ENCODE measurements around the gene NDUFB7.

DNA sequence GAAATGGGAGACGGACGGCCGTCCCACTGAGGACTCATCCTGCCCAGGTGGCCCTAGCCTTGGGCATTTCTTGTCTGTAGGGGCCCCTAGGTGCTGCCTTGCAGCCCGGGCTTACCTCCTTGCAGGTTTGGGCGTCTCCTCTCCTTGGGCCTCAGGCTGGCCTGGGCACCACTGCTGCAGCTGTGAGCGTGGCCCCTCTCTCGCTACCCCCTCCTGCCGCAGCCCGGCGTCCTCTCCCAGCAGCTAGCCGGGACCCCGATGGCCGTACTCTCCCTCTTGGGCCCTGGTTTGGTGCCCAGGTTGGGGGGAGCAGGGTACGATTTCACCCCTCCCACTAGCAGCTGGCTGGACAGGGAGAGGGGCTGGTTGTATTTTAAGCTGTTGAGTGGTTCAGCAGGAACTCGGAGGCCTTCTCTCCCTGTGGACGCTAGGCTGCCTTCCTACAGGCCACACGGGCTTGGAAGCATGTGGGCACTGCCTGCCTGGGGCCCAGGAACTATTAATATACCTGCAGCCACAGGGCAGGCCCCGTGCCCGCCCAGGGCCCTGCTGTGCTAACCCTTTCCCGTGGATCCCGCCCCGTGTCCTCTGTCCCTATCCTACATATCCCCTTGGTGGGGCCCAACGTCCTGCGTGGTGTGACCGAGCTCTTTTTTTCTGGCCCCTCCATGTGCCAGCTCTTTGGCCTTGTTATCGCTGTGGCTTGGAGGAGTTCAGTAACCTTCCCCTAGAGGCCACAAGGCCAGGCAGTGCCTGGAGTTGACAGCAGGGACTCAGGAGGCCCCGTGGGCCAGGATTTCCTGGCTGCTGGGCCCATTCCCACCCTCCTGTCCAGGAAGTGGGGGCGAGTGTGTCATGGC lies 11.7 kb downstream of the NDUFB7 start:
- TF ChIP-seq, protein P1, sequence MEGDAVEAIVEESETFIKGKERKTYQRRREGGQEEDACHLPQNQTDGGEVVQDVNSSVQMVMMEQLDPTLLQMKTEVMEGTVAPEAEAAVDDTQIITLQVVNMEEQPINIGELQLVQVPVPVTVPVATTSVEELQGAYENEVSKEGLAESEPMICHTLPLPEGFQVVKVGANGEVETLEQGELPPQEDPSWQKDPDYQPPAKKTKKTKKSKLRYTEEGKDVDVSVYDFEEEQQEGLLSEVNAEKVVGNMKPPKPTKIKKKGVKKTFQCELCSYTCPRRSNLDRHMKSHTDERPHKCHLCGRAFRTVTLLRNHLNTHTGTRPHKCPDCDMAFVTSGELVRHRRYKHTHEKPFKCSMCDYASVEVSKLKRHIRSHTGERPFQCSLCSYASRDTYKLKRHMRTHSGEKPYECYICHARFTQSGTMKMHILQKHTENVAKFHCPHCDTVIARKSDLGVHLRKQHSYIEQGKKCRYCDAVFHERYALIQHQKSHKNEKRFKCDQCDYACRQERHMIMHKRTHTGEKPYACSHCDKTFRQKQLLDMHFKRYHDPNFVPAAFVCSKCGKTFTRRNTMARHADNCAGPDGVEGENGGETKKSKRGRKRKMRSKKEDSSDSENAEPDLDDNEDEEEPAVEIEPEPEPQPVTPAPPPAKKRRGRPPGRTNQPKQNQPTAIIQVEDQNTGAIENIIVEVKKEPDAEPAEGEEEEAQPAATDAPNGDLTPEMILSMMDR (optimal IDR thresholded peaks at IDR 0.05 in 1 of 3, IDR thresholded peaks at IDR 0.05 in 1 of 3, conservative IDR thresholded peaks at IDR 0.05 in 1 of 3; ENCODE audit: extremely low read depth in 1 of 3, insufficient read depth in 2 of 3, low read length in 3 of 3): no peak
- TF ChIP-seq EZH2 (IDR thresholded peaks at IDR 0.05; ENCODE audit: low read length): no peak

Measured in keratinocyte (primary cell).